SK-N-SH treated with all-trans-retinoic acid at 6 μM for 48 hours (cell line): Measurements from ENCODE around the gene APOL3.

Experiments used
- ATAC-seq: fragments of 200-7000 bp; cut with Tn5 transposase; 3 replicates; pipeline ENCODE4 v1.9.1; 2020; ENCODE audit warnings: mild to moderate bottlenecking, moderate library complexity
- BACH2 ChIP-seq: fragments of 250-450 bp; sonication (Bioruptor Pico); IDR thresholded peaks from 2 replicates; pipeline ENCODE4 v1.9.0; 2021; ENCODE audit warnings: mild to moderate bottlenecking, borderline replicate concordance
- CREB5 ChIP-seq: fragments of 250-450 bp; sonication (Bioruptor Pico); IDR thresholded peaks from 2 replicates; pipeline ENCODE4 v1.5.1; 2020; ENCODE audit warnings: low read depth, mild to moderate bottlenecking, moderate library complexity
- CSDC2 ChIP-seq: fragments of 250-450 bp; sonication (Bioruptor Pico); IDR thresholded peaks from 2 replicates; pipeline ENCODE4 v1.5.0; 2020; ENCODE audit warnings: mild to moderate bottlenecking, moderate library complexity
- CSRNP3 ChIP-seq: fragments of 250-450 bp; sonication (Bioruptor Pico); IDR thresholded peaks from 2 replicates; pipeline ENCODE4 v1.5.1; 2021; ENCODE audit warnings: mild to moderate bottlenecking, moderate library complexity
- ESRRG ChIP-seq: fragments of 250-450 bp; sonication (Bioruptor Pico); IDR thresholded peaks from 2 replicates; pipeline ENCODE4 v1.6.1; 2021; ENCODE audit warnings: mild to moderate bottlenecking
- GLIS3 ChIP-seq: fragments of 250-450 bp; sonication (Bioruptor Pico); IDR thresholded peaks from 2 replicates; pipeline ENCODE4 v1.5.0; 2020; ENCODE audit warnings: mild to moderate bottlenecking, moderate library complexity
- ISL1 ChIP-seq: fragments of 250-450 bp; sonication (Bioruptor Pico); IDR thresholded peaks from 2 replicates; pipeline ENCODE4 v2.1.2; 2022; ENCODE audit warnings: mild to moderate bottlenecking, moderate library complexity
- OSR1 ChIP-seq: fragments of 250-450 bp; sonication (Bioruptor Pico); IDR thresholded peaks from 2 replicates; pipeline ENCODE4 v1.8.0; 2022; ENCODE audit warnings: moderate library complexity, mild to moderate bottlenecking, inconsistent platforms
- PATZ1 ChIP-seq: fragments of 250-450 bp; sonication (Bioruptor Pico); IDR thresholded peaks from 2 replicates; pipeline ENCODE4 v1.8.0; 2020; ENCODE audit warnings: mild to moderate bottlenecking, moderate library complexity, borderline replicate concordance
- POU6F1 ChIP-seq: fragments of 250-450 bp; sonication (Bioruptor Pico); IDR thresholded peaks from 2 replicates; pipeline ENCODE4 v1.8.0; 2021; ENCODE audit warnings: low read depth, mild to moderate bottlenecking, moderate library complexity, borderline replicate concordance
- PPARA ChIP-seq: fragments of 250-450 bp; sonication (Bioruptor Pico); IDR thresholded peaks from 2 replicates; pipeline ENCODE4 v1.5.0; 2020; ENCODE audit warnings: mild to moderate bottlenecking, borderline replicate concordance
- RARB ChIP-seq: fragments of 250-450 bp; sonication (Bioruptor Pico); IDR thresholded peaks from 2 replicates; pipeline ENCODE4 v1.8.0; 2021; ENCODE audit warnings: mild to moderate bottlenecking, moderate library complexity
- SNAI2 ChIP-seq: fragments of 250-450 bp; sonication (Bioruptor Pico); IDR thresholded peaks from 2 replicates; pipeline ENCODE4 v1.5.0; 2020; ENCODE audit warnings: mild to moderate bottlenecking, moderate library complexity
- TCF4 ChIP-seq: fragments of 250-450 bp; sonication (Bioruptor Pico); IDR thresholded peaks from 2 replicates; pipeline ENCODE4 v1.8.0; 2021; ENCODE audit warnings: mild to moderate bottlenecking, moderate library complexity, borderline replicate concordance
- TSHZ2 ChIP-seq: fragments of 250-450 bp; sonication (Bioruptor Pico); IDR thresholded peaks from 2 replicates; pipeline ENCODE4 v1.5.0; 2020; ENCODE audit warnings: mild to moderate bottlenecking, moderate library complexity
- ZC3H10 ChIP-seq: fragments of 250-450 bp; sonication (Bioruptor Pico); IDR thresholded peaks from 2 replicates; pipeline ENCODE4 v1.5.1; 2021; ENCODE audit warnings: mild to moderate bottlenecking, moderate library complexity
- ZFP3 ChIP-seq: fragments of 250-450 bp; sonication (Bioruptor Pico); IDR thresholded peaks from 2 replicates; pipeline ENCODE4 v1.5.0; 2020; ENCODE audit warnings: mild to moderate bottlenecking, moderate library complexity
- ZFP30 ChIP-seq: fragments of 450-650 bp; formaldehyde crosslinking; IDR thresholded peaks from 2 replicates; pipeline ENCODE4 v1.5.0; 2022; ENCODE audit warnings: mild to moderate bottlenecking, moderate library complexity
- ZNF565 ChIP-seq: fragments of 450-650 bp; formaldehyde crosslinking; conservative IDR thresholded peaks from 2 replicates; pipeline ENCODE4 v1.5.0; 2020; ENCODE audit warnings: low read depth, mild to moderate bottlenecking, moderate library complexity
- ZNF70 ChIP-seq: fragments of 450-650 bp; formaldehyde crosslinking; IDR thresholded peaks from 2 replicates; pipeline ENCODE4 v1.5.0; 2020; ENCODE audit warnings: mild to moderate bottlenecking, moderate library complexity
- ZNF8 ChIP-seq: fragments of 450-650 bp; formaldehyde crosslinking; IDR thresholded peaks from 2 replicates; pipeline ENCODE4 v1.5.0; 2020; ENCODE audit warnings: mild to moderate bottlenecking, moderate library complexity

Gene APOL3

GRCh38 chr22:36160499-36160942, at the start of gene APOL3:
APOL3 (minus strand) TSS chr22:36160755; CDS start chr22:36149055, 11,700 bp downstream.
- no peak for TF ChIP-seq PPARA
- no peak for TF ChIP-seq ZNF8 (CRISPR knock-in tag)
- TF ChIP-seq ZC3H10 (CRISPR knock-in tag), result no peak
- no peak for TF ChIP-seq ZFP30 (CRISPR knock-in tag)
- TF ChIP-seq RARB (CRISPR knock-in tag), result no peak
- no peak for TF ChIP-seq ISL1 (CRISPR knock-in tag)
- no peak for TF ChIP-seq POU6F1 (CRISPR knock-in tag)
- TF ChIP-seq OSR1 (CRISPR knock-in tag), result no peak
- TF ChIP-seq CSRNP3 (CRISPR knock-in tag), result no peak
- no peak for TF ChIP-seq ESRRG (CRISPR knock-in tag)
- no peak for TF ChIP-seq SNAI2 (CRISPR knock-in tag)
- no peak for TF ChIP-seq TSHZ2 (CRISPR knock-in tag)
- TF ChIP-seq BACH2 (CRISPR knock-in tag), result no peak
- no peak for TF ChIP-seq ZNF70 (CRISPR knock-in tag)
- TF ChIP-seq PATZ1, result no peak
- no peak for TF ChIP-seq ZNF565 (CRISPR knock-in tag)
- TF ChIP-seq, all 23 proteins: peak for 0
- no peak; the same call in 2 of the 3 replicates for ATAC-seq

GRCh38 chr22:36210224-36210623, 49.7 kb upstream of the APOL3 start:
- ATAC-seq, result no peak
- no peak for TF ChIP-seq CSDC2 (CRISPR knock-in tag)
- TF ChIP-seq ZFP3, result no peak
- no peak for TF ChIP-seq GLIS3 (CRISPR knock-in tag)
- no peak for TF ChIP-seq ZC3H10 (CRISPR knock-in tag)
- no peak for TF ChIP-seq CSRNP3 (CRISPR knock-in tag)
- TF ChIP-seq ESRRG (CRISPR knock-in tag), result no peak
- no peak for TF ChIP-seq PPARA
- no peak for TF ChIP-seq SNAI2 (CRISPR knock-in tag)
- TF ChIP-seq OSR1 (CRISPR knock-in tag), result no peak
- TF ChIP-seq TSHZ2 (CRISPR knock-in tag), result no peak
- no peak for TF ChIP-seq ZNF8 (CRISPR knock-in tag)
- TF ChIP-seq ZFP30 (CRISPR knock-in tag), result no peak
- TF ChIP-seq POU6F1 (CRISPR knock-in tag), result no peak
- no peak for TF ChIP-seq TCF4 (CRISPR knock-in tag)
- TF ChIP-seq ISL1 (CRISPR knock-in tag), result no peak
- no peak for TF ChIP-seq CREB5 (CRISPR knock-in tag)
- no peak for TF ChIP-seq PATZ1
- TF ChIP-seq ZNF70 (CRISPR knock-in tag), result no peak
